Stimulated activated CD4-positive, alpha-beta T cell treated with anti-CD3 and anti-CD28 coated beads, Interleukin-12 subunit alpha, Interleukin-12 subunit beta, amount 100 ng/mL, for 4 hours (primary cell): ENCODE results near the gene MAP2K4.

Source experiments
- DNase-seq: peaks from one replicate; pipeline ENCODE4 v3.0.0-alpha.2; 2020

MAP2K4 gene

GRCh38 chr17:12180644-12181261, 160.1 kb downstream of the MAP2K4 start:
- DNase-seq = no peak

GRCh38 chr17:12187658-12188057, 167.0 kb downstream of the MAP2K4 start:
- no peak for DNase-seq

DNA sequence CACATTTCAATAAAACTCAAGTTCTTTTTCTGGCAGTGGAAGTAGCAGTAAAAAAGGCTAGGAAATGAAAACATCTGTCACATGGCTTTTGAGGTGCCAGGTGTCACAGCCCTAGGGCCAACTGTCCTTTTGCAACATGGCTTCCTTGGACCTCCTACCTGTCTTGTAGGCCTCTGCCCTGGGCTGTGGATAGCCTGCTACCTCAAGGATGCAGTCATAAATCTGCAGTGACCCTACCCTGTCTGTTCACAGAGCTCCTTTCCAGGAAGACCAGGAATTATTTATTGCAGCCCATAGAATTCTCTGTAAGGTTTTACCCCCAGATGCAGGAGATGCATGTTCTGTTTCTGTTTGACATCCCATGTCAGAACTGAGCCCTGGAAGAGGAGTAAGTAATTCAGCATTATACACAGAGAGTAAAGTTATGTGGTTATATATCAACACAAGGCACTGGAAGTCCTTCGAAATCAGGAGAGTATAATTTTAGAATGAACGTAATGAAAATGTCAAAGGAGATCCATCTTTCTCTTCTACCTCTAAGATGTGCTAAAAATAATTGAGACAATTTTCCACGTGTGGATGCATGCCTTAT, 172.6 kb downstream of the MAP2K4 start:
- no peak for DNase-seq
